Loucy (cell line): Measurements from ENCODE around the gene ASTN2.

Source experiments
- H2AFZ ChIP-seq: fragments of 200-600 bp; sonication (generic); 2 replicates; pipeline ENCODE4 v1.6.0; 2016; ENCODE audit warnings: antibody characterized with exemption, mild to moderate bottlenecking, low read length, moderate library complexity
- H3F3A ChIP-seq: fragments of 200-600 bp; 2 replicates; pipeline ENCODE4 v1.6.0; 2016; ENCODE audit warnings: antibody characterized with exemption, low read depth, mild to moderate bottlenecking
- H3K27me3 ChIP-seq: fragments of 200-600 bp; sonication (generic); 2 replicates; pipeline ENCODE4 v1.6.1; 2014; ENCODE audit warnings: low read length, mild to moderate bottlenecking; ENCODE audit not compliant: insufficient read depth, poor library complexity, severe bottlenecking
- H3K36me3 ChIP-seq: fragments of 200-600 bp; sonication (generic); 2 replicates; pipeline ENCODE4 v1.6.1; 2016; ENCODE audit warnings: low read length; ENCODE audit not compliant: insufficient read depth
- H3K4me1 ChIP-seq: fragments of 200-600 bp; sonication (generic); 2 replicates; pipeline ENCODE4 v1.5.1; 2014; ENCODE audit warnings: low read length, mild to moderate bottlenecking; ENCODE audit not compliant: insufficient read depth, poor library complexity, severe bottlenecking
- H3K4me2 ChIP-seq: fragments of 200-600 bp; sonication (generic); 2 replicates; pipeline ENCODE4 v1.6.0; 2014; ENCODE audit warnings: antibody characterized with exemption, low read length, low read depth, mild to moderate bottlenecking; ENCODE audit not compliant: poor library complexity, severe bottlenecking
- H3K4me3 ChIP-seq: fragments of 200-600 bp; sonication (generic); 2 replicates; pipeline ENCODE4 v1.5.1; 2014; ENCODE audit warnings: low read length, mild to moderate bottlenecking, mixed read lengths; ENCODE audit not compliant: poor library complexity, severe bottlenecking
- H3K79me2 ChIP-seq: fragments of 200-600 bp; sonication (generic); 2 replicates; pipeline ENCODE4 v1.6.1; 2014; ENCODE audit warnings: low read length; ENCODE audit not compliant: insufficient read depth
- H3K9ac ChIP-seq: fragments of 200-600 bp; sonication (generic); 2 replicates; pipeline ENCODE4 v1.6.0; 2014; ENCODE audit warnings: mild to moderate bottlenecking, low read depth, low read length, moderate library complexity; ENCODE audit not compliant: poor library complexity, severe bottlenecking
- H3K9me2 ChIP-seq: fragments of 200-600 bp; sonication (generic); replicated peaks from 2 replicates; pipeline ENCODE4 v1.6.1; 2016; ENCODE audit warnings: low read depth, low read length, mixed read lengths
- H3K9me3 ChIP-seq: fragments of 200-600 bp; sonication (generic); 2 replicates; pipeline ENCODE4 v1.6.1; 2014; ENCODE audit warnings: mild to moderate bottlenecking, antibody characterized with exemption, low read length, low read depth; ENCODE audit not compliant: insufficient read depth
- H4K20me1 ChIP-seq: fragments of 200-600 bp; sonication (generic); 2 replicates; pipeline ENCODE4 v1.6.0; 2014; ENCODE audit warnings: antibody characterized with exemption, low read length, mild to moderate bottlenecking; ENCODE audit not compliant: insufficient read depth, poor library complexity, severe bottlenecking
- EZH2phosphoT487 ChIP-seq: fragments of 200-600 bp; IDR thresholded peaks from 2 replicates; pipeline ENCODE4 v1.6.1; 2018; ENCODE audit warnings: antibody characterized with exemption, mild to moderate bottlenecking, moderate library complexity, borderline replicate concordance
- TF ChIP-seq, protein P1 (sequence below): fragments of 200-600 bp; sonication (generic); conservative IDR thresholded peaks from 2 replicates; pipeline ENCODE4 v1.5.1; 2014; ENCODE audit warnings: mild to moderate bottlenecking, antibody characterized with exemption, low read length

The ASTN2 gene

GRCh38 chr9:116704470-116704869 is 710.4 kb downstream of the ASTN2 start:
- Histone ChIP-seq H3K79me2 (no peaks in the 10 kb centered on the region), H3K9me2 (no peaks in the 10 kb centered on the region), H3K4me2 (no peak overlapping the region), H3K9ac (no peak overlapping the region), H4K20me1 (peaks cover 4% of the 10 kb centered on the region), H3K27me3 (no peaks in the 10 kb centered on the region), H3K4me1 (no peaks in the 10 kb centered on the region), H2AFZ (no peak overlapping the region), H3F3A (no peaks in the 10 kb centered on the region), H3K9me3 (no peaks in the 10 kb centered on the region), H3K4me3 (no peak overlapping the region), H3K36me3 (peaks cover 11% of the 10 kb centered on the region; the same call in 1 of the 2 replicates)
- TF ChIP-seq EZH2phosphoT487 = no peak
- TF ChIP-seq, protein P1, sequence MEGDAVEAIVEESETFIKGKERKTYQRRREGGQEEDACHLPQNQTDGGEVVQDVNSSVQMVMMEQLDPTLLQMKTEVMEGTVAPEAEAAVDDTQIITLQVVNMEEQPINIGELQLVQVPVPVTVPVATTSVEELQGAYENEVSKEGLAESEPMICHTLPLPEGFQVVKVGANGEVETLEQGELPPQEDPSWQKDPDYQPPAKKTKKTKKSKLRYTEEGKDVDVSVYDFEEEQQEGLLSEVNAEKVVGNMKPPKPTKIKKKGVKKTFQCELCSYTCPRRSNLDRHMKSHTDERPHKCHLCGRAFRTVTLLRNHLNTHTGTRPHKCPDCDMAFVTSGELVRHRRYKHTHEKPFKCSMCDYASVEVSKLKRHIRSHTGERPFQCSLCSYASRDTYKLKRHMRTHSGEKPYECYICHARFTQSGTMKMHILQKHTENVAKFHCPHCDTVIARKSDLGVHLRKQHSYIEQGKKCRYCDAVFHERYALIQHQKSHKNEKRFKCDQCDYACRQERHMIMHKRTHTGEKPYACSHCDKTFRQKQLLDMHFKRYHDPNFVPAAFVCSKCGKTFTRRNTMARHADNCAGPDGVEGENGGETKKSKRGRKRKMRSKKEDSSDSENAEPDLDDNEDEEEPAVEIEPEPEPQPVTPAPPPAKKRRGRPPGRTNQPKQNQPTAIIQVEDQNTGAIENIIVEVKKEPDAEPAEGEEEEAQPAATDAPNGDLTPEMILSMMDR = no peak

- Histone ChIP-seq H3K9me3 (no peaks in the 10 kb centered on the region), H3K36me3 (peaks cover 20% of the 10 kb centered on the region; the same call in 1 of the 2 replicates), H4K20me1 (peaks cover 4% of the 10 kb centered on the region), H3K4me1 (no peaks in the 10 kb centered on the region), H3F3A (no peaks in the 10 kb centered on the region), H3K9me2 (no peaks in the 10 kb centered on the region), H3K79me2 (no peaks in the 10 kb centered on the region), H3K9ac (no peak overlapping the region), H3K4me2 (no peak overlapping the region), H3K27me3 (no peaks in the 10 kb centered on the region), H2AFZ (no peak overlapping the region), H3K4me3 (no peak overlapping the region)
- no peak for TF ChIP-seq EZH2phosphoT487
- TF ChIP-seq, protein P1 = no peak
These were observed 711.2 kb downstream of the ASTN2 start for GRCh38 chr9:116703634-116704033.

- TF ChIP-seq EZH2phosphoT487 = no peak
- TF ChIP-seq, protein P1 = no peak
- H3K4me3 ChIP-seq = no peak overlapping the region
- no peaks in the 10 kb centered on the region for H3K79me2 ChIP-seq
- no peaks in the 10 kb centered on the region for H3K27me3 ChIP-seq
- H3K9me3 ChIP-seq = no peaks in the 10 kb centered on the region
- no peaks in the 10 kb centered on the region for H3F3A ChIP-seq
- no peak overlapping the region for H2AFZ ChIP-seq
- no peak overlapping the region for H3K4me2 ChIP-seq
- H3K9ac ChIP-seq = no peak overlapping the region
- no peaks in the 10 kb centered on the region for H4K20me1 ChIP-seq
- H3K9me2 ChIP-seq = no peaks in the 10 kb centered on the region
- peaks cover 31% of the 10 kb centered on the region; the same call in 1 of the 2 replicates for H3K36me3 ChIP-seq
- H3K4me1 ChIP-seq = no peaks in the 10 kb centered on the region
These were observed 712.8 kb downstream of the ASTN2 start for GRCh38 chr9:116701940-116702642.
